K562 (cell line): ENCODE results near the gene FAM114A1. TPM values are rescaled to one million over a fixed set of nuclear protein-coding genes. Genes with fewer than 3 reads are reported as not detected.

Experiments
- ARNT ChIP-seq, 2 experiments: fragments of 450-650 bp; IDR thresholded peaks; 2 replicates each; pipeline ENCODE4 v1.6.1; 2016; ENCODE audit warnings: mild to moderate bottlenecking in 1 of 2
- ELF2 ChIP-seq: fragments of 250-450 bp; sonication (Bioruptor Pico); IDR thresholded peaks from 2 replicates; pipeline ENCODE4 v1.5.0; 2021; ENCODE audit warnings: mild to moderate bottlenecking
- ELF4 ChIP-seq: fragments of 450-650 bp; formaldehyde crosslinking; IDR thresholded peaks from 2 replicates; pipeline ENCODE4 v1.4.0; 2022; ENCODE audit warnings: missing genetic modification characterization
- EP300 ChIP-seq: IDR thresholded peaks from 2 replicates; pipeline ENCODE4 v1.6.1; 2012; ENCODE audit warnings: low read length, improper control_type of control experiment
- ILF3 ChIP-seq: fragments of 450-650 bp; IDR thresholded peaks from 2 replicates; pipeline ENCODE4 v1.6.1; 2018; ENCODE audit warnings: antibody characterized with exemption, mild to moderate bottlenecking, moderate library complexity, borderline replicate concordance
- JUND ChIP-seq, 2 experiments: IDR thresholded peaks; 2 replicates in 1 of 2; 3 replicates in 1 of 2; pipeline ENCODE4 v1.6.1; 2011; ENCODE audit warnings: borderline replicate concordance in 2 of 2, low read depth in 2 of 2, low read length in 2 of 2, improper control_type of control experiment in 1 of 2, missing biosample characterization in 1 of 2, missing genetic modification characterization in 1 of 2, missing genetic modification reagents in 1 of 2
- KAT8 ChIP-seq: fragments of 450-650 bp; IDR thresholded peaks from 2 replicates; pipeline ENCODE4 v1.6.1; 2016; ENCODE audit warnings: low read depth, mild to moderate bottlenecking
- LEF1 ChIP-seq: fragments of 450-650 bp; IDR thresholded peaks from 2 replicates; pipeline ENCODE4 v1.6.1; 2016; ENCODE audit warnings: mild to moderate bottlenecking
- MAFK ChIP-seq: IDR thresholded peaks from 2 replicates; pipeline ENCODE4 v1.6.1; 2011; ENCODE audit warnings: low read length, improper control_type of control experiment
- NBN ChIP-seq: fragments of 450-650 bp; IDR thresholded peaks from 2 replicates; pipeline ENCODE4 v1.6.1; 2016; ENCODE audit warnings: low read depth, mild to moderate bottlenecking
- NCOA1 ChIP-seq: fragments of 450-650 bp; IDR thresholded peaks from 2 replicates; pipeline ENCODE4 v1.6.1; 2016; ENCODE audit warnings: low read depth
- NFATC3 ChIP-seq: fragments of 450-650 bp; IDR thresholded peaks from 2 replicates; pipeline ENCODE4 v1.6.1; 2017; ENCODE audit warnings: mild to moderate bottlenecking
- POLR2AphosphoS2 ChIP-seq: IDR thresholded peaks from 2 replicates; pipeline ENCODE4 v1.6.1; 2012; ENCODE audit warnings: low read length, improper control_type of control experiment
- SRSF9 ChIP-seq: fragments of 200-400 bp; formaldehyde crosslinking; IDR thresholded peaks from 2 replicates; pipeline ENCODE4 v1.6.1; 2017; ENCODE audit warnings: low read depth, low read length, borderline replicate concordance
- TCF3 ChIP-seq: sonication (generic); formaldehyde crosslinking; IDR thresholded peaks from 2 replicates; pipeline ENCODE4 v1.4.0; 2020; ENCODE audit warnings: mild to moderate bottlenecking, missing genetic modification reagents
- TRIM24 ChIP-seq, 2 experiments: fragments of 450-650 bp; IDR thresholded peaks; 2 replicates each; pipeline ENCODE4 v1.6.1; 2016
- USF1 ChIP-seq: sonication (generic); formaldehyde crosslinking; IDR thresholded peaks from 2 replicates; pipeline ENCODE4 v1.9.0; 2022; ENCODE audit warnings: mild to moderate bottlenecking, missing genetic modification reagents
- ZBTB11 ChIP-seq, 3 experiments: fragments of 200-800 bp in 1 of 3; fragments of 250-450 bp in 1 of 3; fragments of 450-650 bp in 1 of 3; sonication (Bioruptor Pico) in 1 of 3; sonication (Bioruptor generic) in 1 of 3; formaldehyde crosslinking in 1 of 3; IDR thresholded peaks; 2 replicates each; pipeline versions ENCODE4 v1.6.1 to v1.8.0; 2016 to 2022; ENCODE audit warnings: mild to moderate bottlenecking in 2 of 3, missing genetic modification characterization in 2 of 3, missing compliant biosample characterization in 1 of 3, moderate library complexity in 1 of 3
- ZKSCAN3 ChIP-seq: fragments of 250-450 bp; sonication (Bioruptor Pico); IDR thresholded peaks from 2 replicates; pipeline ENCODE4 v1.4.0; 2020
- ZNF316 ChIP-seq: fragments of 450-650 bp; IDR thresholded peaks from 2 replicates; pipeline ENCODE4 v1.6.1; 2016
- ZNF551 ChIP-seq: fragments of 250-450 bp; sonication (Bioruptor Pico); IDR thresholded peaks from 2 replicates; pipeline ENCODE4 v1.5.0; 2021; ENCODE audit warnings: mild to moderate bottlenecking, moderate library complexity
- ZNF699 ChIP-seq: fragments of 250-450 bp; sonication (Bioruptor Pico); IDR thresholded peaks from 2 replicates; pipeline ENCODE4 v1.8.0; 2021; ENCODE audit warnings: mild to moderate bottlenecking, moderate library complexity; ENCODE audit not compliant: insufficient replicate concordance
- ZNF778 ChIP-seq: fragments of 450-650 bp; formaldehyde crosslinking; IDR thresholded peaks from 2 replicates; pipeline ENCODE4 v1.4.0; 2020; ENCODE audit warnings: mild to moderate bottlenecking, moderate library complexity
- polyA plus RNA-seq, 8 experiments: library from polyadenylated mRNA; depleted of rRNA in 4 of 8; stranded (reverse) in 5 of 8; unstranded in 3 of 8; fragments of >200 nt; fragmentation: Nextera tagmentation in 2 of 8; fragmentation: Illumina TruSeq in 1 of 8; extraction: Ambion mirVana in 2 of 8; extraction: Trizol in 1 of 8; gene quantifications; 2 replicates each; pipeline versions ENCODE4 v1.2.1 to v1.2.3, GENCODE V29; 2011 to 2014; ENCODE audit warnings: inconsistent platforms in 1 of 8, missing spikeins in 1 of 8
- total RNA-seq, 7 experiments: library from RNA; depleted of rRNA in 6 of 7; stranded (reverse); fragments of >200 nt in 6 of 7; fragmentation: Illumina TruSeq in 2 of 7; extraction: Trizol in 2 of 7; gene quantifications; 2 replicates each; pipeline versions ENCODE4 v1.2.1 to v1.2.3, GENCODE V29; 2011 to 2021; ENCODE audit warnings: low replicate concordance in 1 of 7
- TF ChIP-seq, protein P1 (sequence below): sonication (generic); formaldehyde crosslinking; IDR thresholded peaks from 2 replicates; pipeline ENCODE4 v1.8.0; 2022; ENCODE audit warnings: missing genetic modification reagents, mild to moderate bottlenecking, moderate library complexity, borderline replicate concordance
- TF ChIP-seq, protein P2 (sequence below): sonication (generic); formaldehyde crosslinking; IDR thresholded peaks from 2 replicates; pipeline ENCODE4 v1.8.0; 2022; ENCODE audit warnings: mild to moderate bottlenecking, missing genetic modification reagents

Gene FAM114A1
- total and polyA plus RNA-seq, 9 of the 15 experiments (the other 6 are each of a cell fraction or from before 2014, with no cell fraction given), result 1.8 to 12.0 (median 4.3) TPM

DNA sequence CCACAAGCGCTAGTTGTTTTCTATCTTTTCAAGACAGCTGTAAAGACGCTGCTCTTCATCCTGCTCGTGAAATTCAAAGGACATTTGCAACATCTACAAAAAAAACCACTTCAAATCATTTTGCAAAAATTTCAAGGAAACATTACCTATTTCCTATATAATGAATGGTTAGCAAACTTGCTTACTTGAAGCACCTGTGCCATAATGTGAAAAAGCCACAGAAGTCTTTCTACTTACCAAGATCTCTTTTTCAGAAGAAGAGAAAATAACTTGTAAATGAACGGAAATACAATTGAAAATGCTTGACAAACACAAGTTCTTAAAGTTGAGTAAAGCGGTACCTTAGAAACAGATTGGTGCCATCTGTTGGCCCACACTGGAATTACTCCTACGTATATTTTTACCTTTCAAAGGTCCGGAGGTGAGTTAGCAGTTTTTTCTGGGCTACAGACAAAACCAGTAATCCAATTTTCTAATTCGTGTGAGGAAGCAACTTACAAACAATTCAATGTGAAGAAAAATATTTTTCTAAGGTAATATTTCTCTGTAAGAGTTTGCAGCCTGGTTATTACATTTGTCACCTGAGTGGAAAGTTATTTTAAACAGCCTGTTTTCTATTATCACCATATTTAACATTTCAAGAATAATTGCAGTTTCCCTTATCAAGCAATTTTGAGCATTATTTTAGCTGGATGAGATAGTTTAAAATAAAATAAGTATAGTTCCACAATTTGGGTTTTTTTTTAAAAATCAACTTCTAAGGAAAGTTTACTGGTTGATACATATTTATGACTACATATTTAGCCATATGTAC lies 10.9 kb upstream of the FAM114A1 start, which contains the start of gene TLR6 (continued):
- TF ChIP-seq ZBTB11 (CRISPR knock-in tag; IDR thresholded peaks at IDR 0.05) (no peak), NCOA1 (no peak), ILF3 (no peak), ZNF316 (peak; percentile 94), MAFK (peak; percentile 71), ZKSCAN3 (CRISPR knock-in tag) (no peak), POLR2AphosphoS2 (no peak), ZNF551 (CRISPR knock-in tag) (no peak), ZNF778 (CRISPR knock-in tag) (no peak), SRSF9 (no peak), TRIM24 (IDR thresholded peaks at IDR 0.05) (no peak), NBN (0 out of 2 replicates have a peak, but pooled peaks have one; percentile 35), ELF2 (CRISPR knock-in tag) (no peak), JUND (IDR thresholded peaks at IDR 0.05; ENCODE audit: borderline replicate concordance, low read depth, low read length) (no peak), JUND (tag; IDR thresholded peaks at IDR 0.05; ENCODE audit: borderline replicate concordance, low read depth, low read length) (no peak; the same call in 2 of the 3 replicates), USF1 (CRISPR knock-in tag) (no peak), TCF3 (CRISPR knock-in tag) (no peak), ELF4 (CRISPR knock-in tag) (no peak), KAT8 (no peak), ARNT (IDR thresholded peaks at IDR 0.05) (peak in 1 of 2 experiments; percentile 41; a peak in 1 of 4 replicates), LEF1 (0 out of 2 replicates have a peak, but pooled peaks have one; percentile 34), NFATC3 (no peak), EP300 (0 out of 2 replicates have a peak, but pooled peaks have one; percentile 34), ZNF699 (CRISPR knock-in tag) (no peak)
- TF ChIP-seq, protein P1, sequence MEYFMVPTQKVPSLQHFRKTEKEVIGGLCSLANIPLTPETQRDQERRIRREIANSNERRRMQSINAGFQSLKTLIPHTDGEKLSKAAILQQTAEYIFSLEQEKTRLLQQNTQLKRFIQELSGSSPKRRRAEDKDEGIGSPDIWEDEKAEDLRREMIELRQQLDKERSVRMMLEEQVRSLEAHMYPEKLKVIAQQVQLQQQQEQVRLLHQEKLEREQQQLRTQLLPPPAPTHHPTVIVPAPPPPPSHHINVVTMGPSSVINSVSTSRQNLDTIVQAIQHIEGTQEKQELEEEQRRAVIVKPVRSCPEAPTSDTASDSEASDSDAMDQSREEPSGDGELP (CRISPR knock-in tag), result no peak
- TF ChIP-seq, protein P2, sequence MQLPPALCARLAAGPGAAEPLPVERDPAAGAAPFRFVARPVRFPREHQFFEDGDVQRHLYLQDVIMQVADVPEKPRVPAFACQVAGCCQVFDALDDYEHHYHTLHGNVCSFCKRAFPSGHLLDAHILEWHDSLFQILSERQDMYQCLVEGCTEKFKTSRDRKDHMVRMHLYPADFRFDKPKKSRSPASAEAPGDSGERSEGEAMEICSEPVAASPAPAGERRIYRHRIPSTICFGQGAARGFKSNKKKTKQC, result no peak
